ENCODE measurements around the gene SLC34A2.

GRCh38 chr4:25727711-25728493, 72.3 kb downstream of the SLC34A2 start:
- TF ChIP-seq CTCF (conservative IDR thresholded peaks at IDR 0.05), result no peak
- no peak for TF ChIP-seq EZH2 (IDR thresholded peaks at IDR 0.05; ENCODE audit: low read depth)
